HG03045 (cell line): ENCODE results near the gene PLP2.
"Not testable (repeated sequence)": the region's sequence is repeated elsewhere in the genome, so short reads cannot be mapped to it uniquely, and the experiment has no call there.

ENCODE experiments used
- ATAC-seq: cut with Tn5 transposase; IDR thresholded peaks from one replicate; pipeline ENCODE4 v1.9.1; 2021; ENCODE audit warnings: mild to moderate bottlenecking, moderate library complexity; ENCODE audit not compliant: unreplicated experiment

The PLP2 gene

GRCh38 chrX:49171752-49172279 is at the start of gene PLP2:
Gene PLP2 (plus strand): TSS chrX:49171898. CDS start chrX:49172001, 103 bp downstream.
- peak; percentile 39 for ATAC-seq

GRCh38 chrX:49122499-49122898 is 49.2 kb upstream of the PLP2 start:
- ATAC-seq: no peak

GRCh38 chrX:49127742-49128258 is 43.9 kb upstream of the PLP2 start:
- not testable (repeated sequence) for ATAC-seq

- ATAC-seq: no peak
Observed at GRCh38 chrX:49129427-49129826, 42.3 kb upstream of the PLP2 start.

GRCh38 chrX:49132275-49132674 is 39.4 kb upstream of the PLP2 start:
- not testable (repeated sequence) for ATAC-seq

- ATAC-seq: no peak
Observed at GRCh38 chrX:49133759-49134158, 37.9 kb upstream of the PLP2 start.

- no peak for ATAC-seq
Observed at GRCh38 chrX:49137492-49137891, 34.2 kb upstream of the PLP2 start.

- no peak for ATAC-seq
Observed at GRCh38 chrX:49139713-49140112, 32.0 kb upstream of the PLP2 start.

- not testable (repeated sequence) for ATAC-seq
Observed at GRCh38 chrX:49142264-49142663, 29.4 kb upstream of the PLP2 start.

GRCh38 chrX:49143154-49143553 is 28.5 kb upstream of the PLP2 start:
- not testable (repeated sequence) for ATAC-seq

GRCh38 chrX:49147282-49147681 is 24.4 kb upstream of the PLP2 start:
- ATAC-seq: no peak

GRCh38 chrX:49147936-49148335 is 23.8 kb upstream of the PLP2 start:
- ATAC-seq: no peak

GRCh38 chrX:49148390-49149100 is 23.2 kb upstream of the PLP2 start:
- ATAC-seq: not testable (repeated sequence)

- ATAC-seq: not testable (repeated sequence)
Observed at GRCh38 chrX:49149291-49149690, 22.4 kb upstream of the PLP2 start.

GRCh38 chrX:49153467-49153866 is 18.2 kb upstream of the PLP2 start:
- ATAC-seq: no peak

GRCh38 chrX:49155243-49155899 is 16.3 kb upstream of the PLP2 start:
- ATAC-seq: no peak

GRCh38 chrX:49155900-49156837 is 15.5 kb upstream of the PLP2 start:
- peak; percentile 89 for ATAC-seq

GRCh38 chrX:49157194-49157593 is 14.5 kb upstream of the PLP2 start:
- no peak for ATAC-seq

GRCh38 chrX:49160908-49161307 is 10.8 kb upstream of the PLP2 start:
- no peak for ATAC-seq

GRCh38 chrX:49161632-49162031 is 10.1 kb upstream of the PLP2 start:
- ATAC-seq: no peak

- no peak for ATAC-seq
Observed at GRCh38 chrX:49162620-49163019, 9.1 kb upstream of the PLP2 start, which contains the start of gene MAGIX. Gene MAGIX (plus strand): TSS chrX:49162758. CDS start chrX:49162890, 132 bp downstream.
